AG09309 (cell line): ENCODE measurements around the gene ANP32A.

Experiments used
- DNase-seq: peaks from one replicate; pipeline ENCODE4 v3.0.0-alpha.2; 2010; ENCODE audit warnings: low read depth
- H3K4me3 ChIP-seq: 2 replicates; pipeline ENCODE4 v1.5.1; 2011; ENCODE audit warnings: mild to moderate bottlenecking, low read depth, low read length, moderate library complexity; ENCODE audit not compliant: control insufficient read depth
- TF ChIP-seq, protein P1 (sequence below): IDR thresholded peaks from 2 replicates; pipeline ENCODE4 v1.5.1; 2011; ENCODE audit warnings: mild to moderate bottlenecking, low read depth, low read length, inconsistent platforms; ENCODE audit not compliant: insufficient read depth, control insufficient read depth; ENCODE audit errors: missing control alignments

The ANP32A gene

DNA sequence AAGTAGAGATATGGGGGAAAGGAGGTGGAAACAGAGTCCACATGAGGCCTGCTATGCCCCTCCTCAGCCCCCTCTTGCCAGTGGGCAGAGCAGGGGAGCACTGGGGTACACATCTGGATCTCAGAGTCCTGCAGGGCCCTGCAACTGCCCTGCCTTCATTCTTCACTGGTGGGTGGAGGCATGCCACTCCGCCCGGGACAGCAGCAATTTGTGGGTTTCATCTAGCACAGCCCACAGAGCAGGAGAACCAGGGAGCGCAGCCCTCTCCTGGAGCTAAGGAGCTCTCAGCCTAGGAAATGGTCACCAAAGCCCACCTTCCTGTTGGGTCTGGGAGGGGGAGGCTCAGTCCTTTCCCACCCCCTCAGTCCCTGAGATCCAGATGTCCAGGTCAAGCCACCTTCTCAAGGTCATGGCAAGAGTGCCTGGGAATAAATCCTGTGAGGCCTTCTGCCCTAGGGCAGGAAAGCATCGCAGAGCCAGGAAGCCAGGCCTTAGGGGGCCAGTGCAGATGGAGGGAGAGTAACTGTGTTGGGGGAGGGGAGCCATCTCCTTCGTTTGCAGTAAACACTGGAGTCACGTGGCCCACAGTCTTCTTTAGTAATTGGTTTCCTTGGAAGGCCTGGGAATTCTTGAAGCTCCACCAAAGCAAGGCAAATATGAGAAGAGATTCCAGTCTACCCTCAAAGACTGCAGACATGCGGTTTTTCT, 31.0 kb downstream of the ANP32A start:
- no peak overlapping the region for H3K4me3 ChIP-seq

DNA sequence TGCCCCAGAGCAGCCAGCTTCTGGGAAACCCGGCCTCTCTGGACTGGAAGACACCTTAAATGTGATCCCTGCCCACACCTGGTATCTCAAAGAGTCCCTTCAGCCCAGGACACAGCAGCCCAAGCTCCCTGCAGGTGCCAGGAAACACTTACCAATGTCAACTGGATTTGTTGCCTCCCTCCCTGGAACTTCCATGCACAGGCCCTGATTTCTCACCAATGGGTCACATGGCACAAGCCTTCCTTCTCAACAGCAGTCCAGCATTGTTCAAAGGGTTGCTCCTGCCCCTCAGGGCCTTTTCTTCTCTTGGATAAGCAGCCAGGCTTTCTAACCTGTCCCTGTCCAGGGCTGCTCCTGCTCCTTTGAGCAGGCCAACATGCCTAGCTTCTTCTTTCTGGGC, 31.6 kb downstream of the ANP32A start:
- H3K4me3 ChIP-seq: no peak overlapping the region
- no peak for DNase-seq
- TF ChIP-seq, protein P1, sequence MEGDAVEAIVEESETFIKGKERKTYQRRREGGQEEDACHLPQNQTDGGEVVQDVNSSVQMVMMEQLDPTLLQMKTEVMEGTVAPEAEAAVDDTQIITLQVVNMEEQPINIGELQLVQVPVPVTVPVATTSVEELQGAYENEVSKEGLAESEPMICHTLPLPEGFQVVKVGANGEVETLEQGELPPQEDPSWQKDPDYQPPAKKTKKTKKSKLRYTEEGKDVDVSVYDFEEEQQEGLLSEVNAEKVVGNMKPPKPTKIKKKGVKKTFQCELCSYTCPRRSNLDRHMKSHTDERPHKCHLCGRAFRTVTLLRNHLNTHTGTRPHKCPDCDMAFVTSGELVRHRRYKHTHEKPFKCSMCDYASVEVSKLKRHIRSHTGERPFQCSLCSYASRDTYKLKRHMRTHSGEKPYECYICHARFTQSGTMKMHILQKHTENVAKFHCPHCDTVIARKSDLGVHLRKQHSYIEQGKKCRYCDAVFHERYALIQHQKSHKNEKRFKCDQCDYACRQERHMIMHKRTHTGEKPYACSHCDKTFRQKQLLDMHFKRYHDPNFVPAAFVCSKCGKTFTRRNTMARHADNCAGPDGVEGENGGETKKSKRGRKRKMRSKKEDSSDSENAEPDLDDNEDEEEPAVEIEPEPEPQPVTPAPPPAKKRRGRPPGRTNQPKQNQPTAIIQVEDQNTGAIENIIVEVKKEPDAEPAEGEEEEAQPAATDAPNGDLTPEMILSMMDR: no peak

More for the DNA sequence above, 31.0 kb downstream of the ANP32A start:
- DNase-seq: peak; percentile 37
- TF ChIP-seq, protein P1: no peak

DNA sequence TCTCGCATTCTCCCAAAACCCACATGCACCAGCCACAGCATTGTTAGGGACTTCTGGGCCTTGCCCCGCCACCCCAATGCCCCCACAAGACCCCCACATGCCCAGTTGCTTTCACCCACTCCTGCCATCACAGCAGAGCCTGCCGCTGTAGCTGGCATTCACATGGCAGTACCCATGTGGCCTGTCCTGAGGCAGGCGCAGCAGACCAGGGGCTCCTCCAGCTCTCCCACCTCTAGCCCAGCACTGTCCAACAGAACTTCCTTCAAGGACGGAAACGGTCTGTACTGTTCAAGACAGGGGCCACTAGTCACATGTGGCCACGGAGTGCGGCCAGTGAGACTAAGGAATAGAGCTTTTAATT, 32.5 kb downstream of the ANP32A start:
- TF ChIP-seq, protein P1: no peak
- no peak overlapping the region for H3K4me3 ChIP-seq
- no peak for DNase-seq

DNA sequence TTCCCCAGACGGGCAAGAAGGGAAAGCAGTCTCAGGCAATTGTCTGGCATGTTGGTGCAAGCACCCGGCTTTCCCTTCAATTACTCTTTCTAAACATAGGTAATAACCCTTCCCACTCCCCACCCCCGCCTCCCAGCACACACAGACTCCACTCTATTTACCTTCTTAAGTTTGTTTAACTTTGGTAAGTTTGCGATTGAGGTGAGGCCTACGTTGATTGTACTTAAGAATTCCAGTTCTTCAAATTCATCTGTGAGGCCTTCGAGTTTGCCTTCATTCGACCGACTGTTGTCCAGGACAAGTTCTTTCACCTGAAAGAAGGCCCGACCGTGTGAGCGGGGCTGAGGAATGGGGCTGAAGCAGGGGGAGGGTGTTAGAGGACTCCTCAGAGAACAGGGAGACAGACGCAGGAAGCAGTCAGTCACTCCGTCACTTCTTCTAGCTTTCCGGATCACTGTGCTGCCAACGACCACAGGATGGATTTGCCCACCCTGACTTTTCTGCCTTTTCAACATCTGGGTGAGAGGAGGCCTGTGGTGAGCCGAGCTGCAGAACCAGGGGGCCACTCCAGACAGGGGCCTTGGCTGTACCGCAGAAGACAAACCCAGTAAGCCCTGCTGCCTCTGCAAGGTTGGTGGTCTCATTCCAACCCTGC, 33.0 kb downstream of the ANP32A start:
- DNase-seq: no peak
- H3K4me3 ChIP-seq: no peak overlapping the region
- TF ChIP-seq, protein P1: no peak

DNA sequence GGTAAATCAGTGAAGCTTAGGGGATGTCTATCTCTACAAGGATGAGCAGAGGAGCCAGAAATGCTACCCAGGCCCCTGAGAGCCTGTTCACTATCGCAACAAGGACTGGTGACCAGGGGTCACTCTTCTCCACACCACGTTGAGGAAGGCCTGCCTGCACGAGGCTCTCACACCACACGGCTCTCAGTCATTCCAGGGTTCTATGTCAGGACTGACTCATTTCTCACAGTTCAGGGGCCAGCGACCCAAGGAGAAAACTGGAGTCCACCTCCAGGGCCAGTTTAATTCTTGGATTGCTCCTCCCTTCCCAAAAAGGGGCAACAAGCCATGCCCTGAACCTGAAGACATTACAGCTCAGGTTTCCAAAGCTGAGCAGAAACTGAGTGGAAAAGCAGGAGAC, 33.9 kb downstream of the ANP32A start:
- DNase-seq: no peak
- TF ChIP-seq, protein P1: no peak
- no peak overlapping the region for H3K4me3 ChIP-seq

DNA sequence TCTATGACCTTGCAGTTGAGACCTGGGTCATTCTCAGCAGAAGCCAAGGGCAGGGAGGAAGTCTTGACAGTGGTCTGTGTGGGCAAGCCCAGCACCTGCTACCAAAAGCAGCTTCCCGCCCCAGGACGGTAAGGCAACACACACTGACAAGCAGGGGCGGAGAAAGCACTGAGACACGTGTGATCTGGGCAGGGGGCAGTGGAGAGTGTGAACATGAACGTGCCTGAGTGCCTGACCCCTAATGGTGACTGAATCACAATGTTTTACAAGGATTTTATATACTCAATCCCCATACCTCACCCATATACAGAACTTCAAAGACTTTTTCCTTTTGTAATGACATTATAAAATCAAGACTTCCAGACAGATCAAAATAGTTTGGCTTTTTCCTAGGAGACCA, 35.2 kb downstream of the ANP32A start:
- TF ChIP-seq, protein P1: no peak
- no peak overlapping the region for H3K4me3 ChIP-seq
- DNase-seq: no peak
